GM18907 (cell line): ENCODE results near the gene SURF1.
A peak's percentile ranks its signal among the peaks of the same experiment; 100 is the strongest.

ENCODE experiments used
- ATAC-seq: cut with Tn5 transposase; IDR thresholded peaks from one replicate; pipeline ENCODE4 v1.9.1; 2021; ENCODE audit warnings: mild to moderate bottlenecking, moderate library complexity; ENCODE audit not compliant: unreplicated experiment

The SURF1 gene

DNA sequence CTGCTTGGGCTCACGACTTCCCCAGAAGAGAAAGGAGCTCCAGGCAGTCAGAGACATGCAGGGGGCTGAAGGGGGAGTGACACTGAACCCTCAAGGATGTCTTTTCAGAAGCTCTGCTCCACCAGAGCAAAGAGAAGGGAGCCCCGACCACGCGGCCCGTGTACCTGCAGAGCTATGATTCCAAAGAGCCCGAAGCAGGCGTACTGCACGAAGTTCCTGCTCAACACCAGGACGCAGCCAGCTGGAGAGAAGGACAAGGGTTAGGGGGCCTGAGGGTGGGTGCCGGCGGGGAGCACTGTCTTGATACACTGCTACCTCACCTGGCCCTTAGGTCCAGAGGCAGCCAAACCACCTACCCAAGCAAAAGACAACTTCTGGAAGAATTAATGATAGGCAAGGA, 10.1 kb upstream of the SURF1 start:
- ATAC-seq, result no peak

DNA sequence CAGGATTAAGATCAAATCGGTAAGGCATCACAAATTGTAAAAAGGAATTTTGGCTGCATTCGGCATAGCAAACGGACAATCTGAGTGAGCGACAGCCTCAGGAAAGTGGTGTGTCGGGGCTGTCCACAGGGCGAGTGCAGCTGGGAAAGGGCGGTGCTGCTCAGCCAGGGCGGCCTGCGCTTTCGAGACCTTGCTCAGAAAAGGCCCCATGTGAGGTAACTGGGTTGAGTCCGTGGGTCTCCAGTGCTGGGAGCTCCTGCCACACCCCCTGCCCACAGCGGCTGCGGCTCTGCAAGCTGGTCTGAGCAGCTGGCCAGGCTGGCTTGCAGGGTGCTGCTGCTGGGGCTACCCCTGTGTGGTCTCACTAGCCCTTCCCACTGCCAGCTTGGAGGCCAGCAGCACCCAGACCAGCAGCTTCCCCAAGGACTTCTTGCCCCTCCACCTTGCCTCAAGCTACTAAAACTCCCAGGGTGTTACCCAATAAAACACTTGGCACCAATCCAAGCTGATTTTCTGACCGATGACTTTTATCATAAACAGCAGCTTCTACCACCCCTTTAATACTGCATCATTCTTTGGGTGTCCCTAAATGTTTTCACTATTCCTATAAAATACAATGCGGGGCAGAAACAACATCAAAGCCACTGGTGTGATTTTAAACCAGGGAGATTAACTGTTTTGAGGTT, 6.2 kb upstream of the SURF1 start:
- no peak for ATAC-seq

DNA sequence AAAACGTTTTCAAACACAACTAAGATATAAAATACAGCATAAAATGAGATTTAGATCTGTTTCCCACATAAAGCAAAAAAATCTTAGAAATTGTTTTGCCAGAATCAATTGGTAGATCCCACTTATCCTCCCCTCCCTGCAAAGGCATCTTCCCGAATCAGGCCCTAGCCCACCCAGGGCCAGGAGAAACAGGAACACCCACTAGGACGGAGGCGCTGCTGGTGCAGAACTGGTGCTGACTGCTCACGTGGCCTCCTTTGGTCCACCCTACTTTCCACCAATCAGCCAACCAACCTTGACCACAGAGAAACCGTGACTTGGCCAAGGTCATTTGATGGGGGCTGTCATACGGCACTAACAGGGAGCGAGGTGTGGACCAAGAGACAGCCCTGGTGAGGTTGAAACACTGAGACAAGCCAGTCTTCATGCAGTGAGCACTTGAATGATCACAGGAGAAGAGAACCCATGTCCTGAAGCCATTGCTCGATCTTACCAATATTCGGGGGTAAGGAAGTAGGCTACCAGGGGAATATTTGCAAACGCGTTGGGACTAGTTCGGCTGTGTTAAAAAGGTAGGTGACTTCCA, 5.3 kb upstream of the SURF1 start:
- no peak for ATAC-seq

DNA sequence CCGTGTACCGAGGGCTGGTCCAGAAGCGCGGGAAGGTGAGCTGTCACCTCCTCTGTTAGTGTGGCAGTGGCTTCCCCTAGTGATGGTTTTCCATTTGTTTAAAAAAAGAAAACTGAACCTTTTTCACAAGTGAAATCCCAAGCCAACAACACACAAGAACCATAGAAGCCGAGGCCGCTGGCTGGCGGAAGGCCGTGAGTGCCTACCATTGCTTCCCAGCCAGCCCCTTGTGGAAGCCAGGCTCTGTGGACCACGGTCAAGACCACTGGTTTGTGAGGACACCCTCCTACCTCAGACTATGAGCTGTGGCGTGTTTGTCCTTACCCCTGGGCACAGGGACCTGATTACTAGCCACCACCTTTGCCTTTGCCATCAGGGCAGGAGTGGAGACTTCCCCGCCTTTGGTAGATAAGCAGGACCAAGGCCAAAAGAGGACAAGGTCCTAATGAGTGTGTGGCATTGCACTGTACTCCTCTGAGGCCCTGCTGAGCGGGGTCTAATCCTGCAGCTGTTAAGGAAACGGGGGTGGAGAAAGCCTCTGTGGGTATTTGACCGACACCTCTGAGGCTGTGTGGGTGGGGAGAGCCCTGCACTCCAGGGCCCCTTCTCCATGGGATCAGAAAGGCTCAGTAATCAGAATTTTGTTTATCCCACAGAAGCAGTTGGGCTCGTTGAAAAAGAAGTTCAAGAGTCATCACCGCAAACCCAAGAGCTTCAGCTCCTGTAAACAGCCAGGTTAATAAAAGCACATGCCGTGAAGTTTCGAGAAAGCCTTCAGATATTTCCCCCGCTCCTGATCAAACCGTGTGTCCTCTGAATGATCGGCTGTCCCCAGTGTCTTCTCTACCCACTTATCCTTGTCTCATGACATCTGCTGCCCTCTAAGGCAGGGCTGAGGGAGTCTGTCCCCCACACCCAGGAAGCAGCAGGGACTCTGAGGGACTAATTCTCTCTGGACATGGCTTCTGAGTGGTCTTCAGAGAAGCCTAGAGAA, 4.4 kb upstream of the SURF1 start:
- ATAC-seq, result no peak

DNA sequence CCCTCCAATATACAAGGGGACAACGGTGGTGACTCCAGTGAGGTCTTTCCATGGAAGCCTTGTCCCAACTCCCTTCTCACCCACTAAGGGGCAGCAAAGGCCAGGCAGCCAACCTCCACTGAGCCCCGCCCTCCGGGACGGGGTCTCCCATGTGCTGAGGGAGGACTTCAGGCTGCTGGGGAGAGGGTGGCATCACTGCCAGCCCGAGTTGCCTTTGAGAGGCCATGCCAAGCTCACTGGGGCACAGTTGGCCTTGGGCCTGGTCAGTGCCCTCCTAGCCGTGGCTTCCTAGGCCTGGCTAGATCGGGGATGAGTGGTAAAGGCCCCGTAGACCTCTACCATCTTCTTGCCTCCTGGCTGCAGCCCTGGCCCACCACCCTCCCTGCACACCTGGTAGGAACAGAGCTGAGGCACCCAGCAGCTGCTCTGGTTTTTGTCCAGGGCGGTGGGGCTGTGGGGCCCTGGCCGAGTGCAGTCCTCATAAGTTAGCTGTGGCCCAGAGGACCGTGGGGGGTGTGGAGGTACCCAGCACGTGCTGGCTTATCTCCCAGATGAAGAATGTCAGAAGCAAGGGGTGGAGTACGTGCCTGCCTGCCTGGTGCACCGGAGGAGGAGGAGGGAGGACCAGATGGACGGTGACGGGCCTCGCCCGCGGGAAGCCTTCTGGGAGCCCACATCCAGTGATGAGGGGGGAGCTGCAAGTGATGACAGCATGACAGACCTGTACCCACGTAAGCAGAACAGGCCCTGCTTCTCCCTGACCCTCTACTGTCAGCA, 3.3 kb upstream of the SURF1 start:
- no peak for ATAC-seq

DNA sequence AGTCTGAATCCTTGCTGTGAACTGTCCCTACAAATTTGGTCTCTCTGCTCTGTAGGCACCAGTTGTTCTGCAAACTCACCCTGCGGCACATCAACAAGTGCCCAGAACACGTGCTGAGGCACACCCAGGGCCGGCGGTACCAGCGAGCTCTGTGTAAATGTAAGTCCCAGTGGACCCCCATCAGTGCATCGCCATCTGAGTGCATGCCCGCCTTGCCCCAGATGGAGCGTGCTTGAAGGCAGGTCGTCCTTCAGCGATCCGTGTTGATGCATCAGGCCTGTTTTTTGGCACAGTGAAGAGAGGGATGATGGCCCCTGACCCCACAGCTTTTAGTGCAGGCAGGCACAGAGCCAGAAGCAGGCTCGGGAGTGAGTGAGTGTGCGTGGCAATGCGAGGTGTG, 1.4 kb upstream of the SURF1 start:
- no peak for ATAC-seq

DNA sequence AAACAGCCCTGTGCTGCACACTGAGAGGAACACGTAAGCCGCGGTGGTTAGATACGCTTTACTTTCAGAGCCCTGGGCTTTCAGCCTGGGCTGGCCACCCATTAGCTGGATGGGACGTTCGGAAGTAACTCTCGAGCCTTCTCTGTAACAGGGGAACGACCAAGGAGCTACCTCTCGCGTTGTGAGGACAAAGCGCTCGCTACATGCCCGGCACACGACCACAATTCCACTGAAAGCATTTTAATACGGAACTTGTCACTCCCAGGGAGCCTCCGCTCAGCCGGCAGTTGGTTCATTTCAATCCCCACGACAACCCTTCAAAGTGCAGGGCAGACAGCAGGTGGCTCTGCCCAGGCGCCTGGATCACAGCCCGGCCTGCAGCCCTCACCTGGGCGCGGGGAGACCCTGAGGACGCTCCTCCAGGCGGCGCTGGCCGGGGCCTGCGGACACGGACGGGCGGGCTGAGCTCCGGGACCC, 368 bp downstream of the SURF1 start:
- ATAC-seq, result peak; percentile 20

DNA sequence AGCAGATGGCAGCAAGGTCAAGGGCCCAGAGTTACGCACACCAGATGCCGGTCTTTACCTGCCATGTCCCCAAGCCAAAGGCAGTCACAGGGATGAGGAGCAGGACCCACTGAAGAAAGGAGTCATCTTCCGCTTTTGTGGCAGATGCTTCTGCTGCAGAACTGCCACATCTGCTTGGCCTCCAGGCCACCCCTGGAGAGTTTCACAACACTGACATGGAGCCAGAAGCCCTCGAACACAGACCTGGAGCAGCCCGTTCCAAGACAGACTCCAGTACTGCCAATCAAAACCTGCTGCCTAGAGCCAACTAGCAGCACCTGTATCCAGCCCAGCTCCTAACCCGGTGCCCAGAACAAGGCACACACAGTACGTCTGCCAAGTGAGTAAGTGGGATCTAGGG, 1.5 kb downstream of the SURF1 start:
- ATAC-seq, result no peak

DNA sequence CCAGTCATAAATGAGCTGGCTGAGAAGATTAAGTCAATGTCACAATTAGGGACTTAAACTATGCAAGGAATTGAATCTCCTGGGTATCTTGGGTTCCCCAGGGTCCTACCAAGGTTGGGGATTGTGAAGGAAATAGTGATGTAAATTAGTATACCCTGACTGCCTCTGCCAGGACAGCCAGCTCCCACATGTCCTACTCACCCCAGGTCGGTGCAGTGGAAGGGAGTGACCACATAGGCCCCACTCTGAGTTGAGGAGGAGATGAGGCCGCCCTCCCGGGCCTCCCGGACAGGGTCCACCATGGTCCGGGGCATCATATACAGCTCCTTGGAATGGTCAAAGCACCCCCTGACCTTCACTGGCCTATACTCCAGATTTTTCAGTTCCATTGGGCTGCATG, 2.7 kb downstream of the SURF1 start:
- ATAC-seq, result no peak

DNA sequence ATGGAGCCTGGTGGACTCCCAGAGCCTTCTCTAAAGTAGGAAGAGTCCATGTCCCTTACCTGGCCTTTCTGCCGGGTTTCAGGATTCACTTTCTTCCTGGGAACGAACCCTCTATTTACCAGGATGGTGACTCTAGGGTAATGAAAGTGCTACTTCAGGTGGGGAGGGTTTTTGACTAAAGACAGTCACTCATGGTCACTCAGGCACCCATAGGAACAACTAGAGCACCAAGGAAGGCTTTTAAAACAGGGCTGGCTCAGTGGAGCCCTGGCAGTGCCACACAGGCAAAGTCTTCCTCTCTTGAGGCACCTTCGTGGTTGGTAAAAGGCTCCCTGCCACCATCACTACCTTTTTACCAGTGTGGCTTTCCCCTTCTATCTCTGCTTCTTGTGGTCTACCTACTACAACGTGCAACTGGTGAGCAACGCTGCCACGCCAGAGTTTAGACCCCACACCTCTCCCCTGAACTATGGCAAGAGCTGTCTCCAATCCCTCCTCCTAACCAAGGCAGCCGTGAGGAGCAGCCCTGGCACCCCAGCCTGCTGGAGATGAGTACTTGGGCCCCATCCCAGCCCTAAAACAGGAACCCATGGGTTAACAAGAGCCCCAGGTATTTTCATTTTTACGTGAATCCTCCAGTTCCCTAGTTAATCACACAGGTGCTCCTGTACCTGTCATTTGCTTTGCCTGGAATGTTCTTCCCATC, 3.5 kb downstream of the SURF1 start:
- no peak for ATAC-seq

DNA sequence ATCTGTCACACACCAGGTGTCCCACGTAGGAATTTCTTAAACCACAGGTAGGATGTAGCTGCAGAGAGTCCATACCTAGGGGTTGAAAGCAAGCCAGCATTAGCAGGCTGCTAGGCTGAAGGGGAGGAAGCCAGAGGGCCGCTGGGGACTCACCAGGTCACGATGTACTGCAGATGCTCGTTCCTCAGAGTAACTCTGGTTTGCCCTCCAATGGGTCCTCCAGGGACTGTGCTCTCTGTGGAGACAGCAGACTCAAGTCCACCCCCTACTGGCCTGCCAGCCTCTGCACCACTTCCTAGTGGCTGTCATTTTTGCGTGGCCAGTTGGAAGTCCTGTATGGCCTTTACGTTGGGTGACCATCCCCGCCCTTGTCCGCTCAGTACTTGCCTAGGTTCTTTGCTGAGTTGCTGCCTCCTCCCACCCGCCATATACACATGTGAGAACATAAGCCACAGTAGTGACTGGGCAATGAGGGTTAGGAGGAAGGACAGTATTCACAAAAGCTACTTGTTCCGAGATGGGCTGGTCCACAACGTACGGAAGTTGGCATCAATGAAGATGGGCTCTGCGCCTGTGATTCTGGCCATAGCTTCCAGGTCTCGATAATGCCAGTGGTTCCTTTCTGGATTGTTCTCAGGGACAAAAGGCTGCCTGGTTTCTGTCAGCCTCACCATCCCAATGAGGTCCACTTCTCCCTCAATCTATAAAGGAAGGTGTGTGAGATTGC, 4.2 kb downstream of the SURF1 start:
- no peak for ATAC-seq

DNA sequence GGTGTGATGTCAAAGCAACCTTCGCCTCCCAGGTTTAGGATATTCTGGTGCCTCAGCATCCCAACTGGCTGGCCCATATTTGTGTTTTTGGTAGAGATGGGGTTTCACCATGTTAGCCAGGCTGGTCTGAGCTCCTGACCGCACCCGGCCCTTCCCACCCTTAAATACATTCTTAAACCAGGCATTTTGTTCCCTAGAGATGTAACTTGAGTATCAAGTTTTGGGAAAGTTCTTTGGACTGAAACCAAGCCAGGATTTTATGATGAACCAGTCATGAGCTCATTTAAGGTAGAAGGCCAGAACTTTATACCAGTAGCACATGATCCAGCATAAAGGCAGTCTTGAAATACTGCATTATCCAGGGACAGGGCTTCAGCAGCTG, 4.8 kb downstream of the SURF1 start:
- no peak for ATAC-seq

DNA sequence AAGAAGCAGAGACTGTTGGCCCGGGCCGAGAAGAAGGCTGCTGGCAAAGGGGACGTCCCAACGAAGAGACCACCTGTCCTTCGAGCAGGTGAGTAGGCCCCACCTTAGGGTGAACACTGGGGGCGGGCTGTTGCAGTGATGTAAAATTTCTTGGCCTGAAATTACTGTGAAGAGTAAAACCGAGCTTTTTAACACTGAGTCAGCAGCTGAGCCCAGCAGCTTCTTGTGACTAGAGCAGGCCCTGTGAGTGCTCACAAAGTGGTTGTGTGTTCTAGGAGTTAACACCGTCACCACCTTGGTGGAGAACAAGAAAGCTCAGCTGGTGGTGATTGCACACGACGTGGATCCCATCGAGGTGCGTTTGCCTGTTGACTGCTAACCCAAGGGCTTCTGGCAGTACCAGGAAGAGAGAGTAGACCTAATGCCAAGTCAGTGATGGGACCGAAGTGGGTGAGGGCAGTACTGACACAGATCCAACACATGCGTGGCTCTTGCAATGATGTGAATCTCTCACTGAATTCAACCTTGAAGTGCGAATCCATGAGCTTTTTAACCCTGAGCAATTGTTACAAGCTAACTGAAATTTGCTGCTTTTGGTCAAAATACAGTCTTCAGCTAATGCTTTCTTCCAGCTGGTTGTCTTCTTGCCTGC, 6.2 kb downstream of the SURF1 start:
- ATAC-seq, result no peak

DNA sequence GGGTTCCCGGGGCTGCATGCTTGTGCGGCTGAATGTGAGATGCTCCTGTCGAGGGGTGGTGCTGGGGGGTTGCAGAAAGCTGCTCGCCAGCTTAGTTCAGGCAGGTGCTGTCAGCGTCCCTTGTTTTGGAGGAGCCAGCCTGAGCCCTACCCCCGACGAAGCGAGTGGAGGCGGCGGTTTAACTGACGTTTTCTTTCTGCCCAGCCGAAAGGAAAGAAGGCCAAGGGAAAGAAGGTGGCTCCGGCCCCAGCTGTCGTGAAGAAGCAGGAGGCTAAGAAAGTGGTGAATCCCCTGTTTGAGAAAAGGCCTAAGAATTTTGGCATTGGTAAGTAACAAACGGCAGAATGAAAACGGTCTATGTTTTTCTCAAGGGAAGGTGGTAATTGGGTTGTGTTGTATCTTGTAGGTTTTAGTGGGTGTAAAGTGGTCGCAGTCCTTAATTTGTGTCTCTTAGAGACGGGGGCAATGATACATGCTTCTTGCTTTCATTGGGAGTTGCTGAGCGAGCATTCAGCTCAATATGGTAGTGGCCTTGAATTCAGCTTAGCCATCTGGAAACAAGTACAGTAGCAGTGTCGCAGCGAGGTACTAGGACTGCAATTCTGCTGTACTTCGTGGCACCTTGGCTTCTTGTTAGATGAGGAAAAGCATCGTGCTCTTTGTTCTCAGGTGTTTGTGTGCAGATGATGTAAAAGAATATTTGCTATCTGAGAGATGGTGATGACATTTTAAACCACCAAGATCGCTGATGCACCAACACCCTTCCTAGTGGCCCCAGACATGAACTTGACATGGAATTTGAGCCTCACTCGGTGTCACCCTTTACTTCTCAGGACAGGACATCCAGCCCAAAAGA, 7.3 kb downstream of the SURF1 start:
- ATAC-seq, result no peak

DNA sequence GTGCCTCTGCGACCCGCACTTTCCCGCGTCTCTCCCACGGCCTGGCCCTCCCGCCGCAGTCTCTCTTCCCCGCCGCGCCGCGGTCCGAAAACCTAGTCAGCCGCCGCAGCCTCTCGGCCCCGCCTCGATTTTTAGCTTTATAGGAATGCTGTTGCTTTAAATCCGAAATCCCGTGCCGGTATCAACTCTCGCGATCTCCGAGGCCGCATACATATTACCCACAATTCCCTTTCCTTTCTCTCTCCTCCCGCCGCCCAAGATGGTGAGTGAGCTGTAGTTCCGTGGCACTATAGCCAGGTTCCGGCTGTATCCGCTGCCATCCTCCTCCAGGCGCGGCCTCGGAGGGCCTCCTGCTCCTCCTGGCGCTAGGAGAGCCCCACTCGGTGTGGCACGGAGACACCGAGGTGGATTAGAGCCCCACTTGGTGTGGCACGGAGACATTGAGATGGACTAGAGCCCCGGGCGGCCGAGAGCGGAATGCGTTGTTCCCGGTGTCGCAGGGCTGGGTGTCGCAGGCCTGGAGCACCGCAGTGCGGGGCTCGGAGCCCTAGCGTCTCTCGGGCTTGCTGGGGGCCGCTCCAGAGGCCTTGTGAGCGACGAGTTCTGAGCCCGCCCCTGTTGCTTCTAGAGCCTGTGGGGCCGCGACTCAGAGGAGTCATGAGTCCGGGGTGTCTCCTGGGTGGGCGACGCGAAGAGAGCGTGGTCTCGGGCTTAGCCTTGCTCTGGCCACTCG, 8.1 kb downstream of the SURF1 start, which contains the start of the genes MED22 and RPL7A:
MED22 (minus strand) TSS at position 147 of the 733 bp plus-strand sequence. CDS start 1,469 bp downstream, outside the sequence.
RPL7A (plus strand) TSS at position 234 of the 733 bp plus-strand sequence; CDS start at position 260, 26 bp downstream.
- peak; percentile 72 for ATAC-seq

DNA sequence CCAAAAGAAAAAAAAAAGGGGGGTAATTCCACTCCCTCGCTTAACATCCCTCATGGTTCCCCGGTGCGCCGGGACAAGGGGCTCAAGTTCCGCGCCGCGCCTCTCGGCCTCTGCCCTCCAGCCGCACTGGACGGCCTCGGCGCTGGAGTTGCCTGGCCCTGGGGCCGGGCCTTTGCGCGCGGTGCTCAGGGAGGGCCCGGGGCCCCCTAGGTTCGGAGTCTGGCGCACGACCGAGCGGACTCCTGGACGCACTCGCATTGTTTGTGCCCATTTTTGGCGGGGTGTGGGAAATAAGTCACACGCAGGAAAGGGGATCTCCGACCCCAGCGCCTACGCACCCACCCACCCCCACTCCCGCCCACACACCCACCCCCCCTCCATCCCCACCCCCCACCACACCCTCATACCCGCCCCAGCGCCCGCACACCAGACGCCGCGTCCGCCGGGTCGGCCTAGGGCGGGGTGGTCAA, 8.7 kb downstream of the SURF1 start:
- peak; percentile 24 for ATAC-seq
